Keratinocyte (primary cell): ENCODE measurements around the gene OIT3.

Source experiments
- EZH2 ChIP-seq: IDR thresholded peaks from one replicate; pipeline ENCODE4 v1.6.1; 2012; ENCODE audit warnings: inconsistent platforms, mild to moderate bottlenecking, low read length, moderate library complexity
- TF ChIP-seq, protein P1 (sequence below), 3 experiments: IDR thresholded peaks in 1 of 3; conservative IDR thresholded peaks in 1 of 3; optimal IDR thresholded peaks in 1 of 3; 2 replicates in 2 of 3; 3 replicates in 1 of 3; pipeline versions ENCODE3 to v1.5.1; 2011; ENCODE audit warnings: low read length in 3 of 3, mild to moderate bottlenecking in 3 of 3, moderate library complexity in 2 of 3, control low read depth in 1 of 3, inconsistent platforms in 1 of 3; ENCODE audit not compliant: insufficient read depth in 2 of 3; ENCODE audit errors: extremely low read depth in 1 of 3

DNA sequence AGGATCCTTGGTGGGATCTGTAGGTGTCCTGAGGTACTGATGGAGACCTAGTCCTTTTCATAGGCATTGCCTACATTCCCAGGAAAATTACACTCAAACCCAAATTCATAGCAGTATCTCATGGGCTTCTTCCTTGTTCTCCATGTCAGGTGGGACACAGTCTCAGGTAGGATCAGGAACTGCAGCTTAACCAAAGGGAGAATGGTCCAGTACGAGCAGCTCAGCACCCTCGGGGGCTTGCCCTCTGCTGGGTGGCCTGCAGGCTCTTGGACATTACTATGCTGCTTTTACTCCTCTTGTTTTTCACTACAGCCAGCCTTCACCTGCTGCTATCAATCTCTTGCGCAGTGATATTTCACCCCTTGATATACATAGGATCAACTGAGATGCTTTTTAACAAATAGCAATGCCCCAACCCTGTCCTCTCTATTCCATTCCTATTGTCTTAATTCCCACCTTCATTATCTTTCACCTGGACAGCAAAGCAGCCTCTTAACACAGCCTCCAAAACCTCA, 32.5 kb downstream of the OIT3 start:
- TF ChIP-seq, protein P1, sequence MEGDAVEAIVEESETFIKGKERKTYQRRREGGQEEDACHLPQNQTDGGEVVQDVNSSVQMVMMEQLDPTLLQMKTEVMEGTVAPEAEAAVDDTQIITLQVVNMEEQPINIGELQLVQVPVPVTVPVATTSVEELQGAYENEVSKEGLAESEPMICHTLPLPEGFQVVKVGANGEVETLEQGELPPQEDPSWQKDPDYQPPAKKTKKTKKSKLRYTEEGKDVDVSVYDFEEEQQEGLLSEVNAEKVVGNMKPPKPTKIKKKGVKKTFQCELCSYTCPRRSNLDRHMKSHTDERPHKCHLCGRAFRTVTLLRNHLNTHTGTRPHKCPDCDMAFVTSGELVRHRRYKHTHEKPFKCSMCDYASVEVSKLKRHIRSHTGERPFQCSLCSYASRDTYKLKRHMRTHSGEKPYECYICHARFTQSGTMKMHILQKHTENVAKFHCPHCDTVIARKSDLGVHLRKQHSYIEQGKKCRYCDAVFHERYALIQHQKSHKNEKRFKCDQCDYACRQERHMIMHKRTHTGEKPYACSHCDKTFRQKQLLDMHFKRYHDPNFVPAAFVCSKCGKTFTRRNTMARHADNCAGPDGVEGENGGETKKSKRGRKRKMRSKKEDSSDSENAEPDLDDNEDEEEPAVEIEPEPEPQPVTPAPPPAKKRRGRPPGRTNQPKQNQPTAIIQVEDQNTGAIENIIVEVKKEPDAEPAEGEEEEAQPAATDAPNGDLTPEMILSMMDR (optimal IDR thresholded peaks at IDR 0.05 in 1 of 3, IDR thresholded peaks at IDR 0.05 in 1 of 3, conservative IDR thresholded peaks at IDR 0.05 in 1 of 3; ENCODE audit: extremely low read depth in 1 of 3, insufficient read depth in 2 of 3, low read length in 3 of 3) = no peak
- no peak for TF ChIP-seq EZH2
